Panc1 (cell line): ENCODE data around the gene NFE2. TPM values are rescaled to one million over a fixed set of nuclear protein-coding genes. Genes with fewer than 3 reads are reported as not detected.

Experiments
- ATAC-seq: fragments of 200-7000 bp; cut with Tn5 transposase; 2 replicates; pipeline ENCODE4 v1.9.1; 2020; ENCODE audit warnings: mild to moderate bottlenecking, moderate library complexity
- BruUV-seq: library from RNA; stranded (reverse); fragments of 400-500 nt; replicated peaks from 2 replicates; lab custom pipeline; 2021; lab: Mats Ljungman, UMichigan
- CTCF ChIA-PET: fragments of 300-600 bp; sonication (Branson Sonifier 250); formaldehyde crosslinking; loops from one replicate; lab custom pipeline; 2022; ENCODE audit warnings: antibody characterized with exemption; lab: Charles Lee
- POLR2A ChIA-PET: fragments of 300-600 bp; sonication (Branson Sonifier 250); formaldehyde crosslinking; loops from one replicate; lab custom pipeline; 2022; ENCODE audit warnings: antibody characterized with exemption; lab: Charles Lee
- DNase-seq: peaks from one replicate; pipeline ENCODE4 v3.0.0-alpha.2; 2010; ENCODE audit warnings: low read depth, low spot score
- H3K27ac ChIP-seq: 2 replicates; pipeline ENCODE4 v1.5.1; 2011; ENCODE audit warnings: mild to moderate bottlenecking, low read length, inconsistent platforms
- H3K27me3 ChIP-seq: fragments of 200-500 bp; sonication (Bioruptor generic); 2 replicates; pipeline ENCODE4 v1.6.0; 2014; ENCODE audit warnings: low read length, inconsistent platforms; ENCODE audit not compliant: control insufficient read depth, insufficient read depth
- H3K36me3 ChIP-seq: fragments of 200-500 bp; sonication (Bioruptor generic); 2 replicates; pipeline ENCODE4 v1.5.1; 2014; ENCODE audit warnings: inconsistent platforms, mild to moderate bottlenecking, low read length, moderate library complexity; ENCODE audit not compliant: control insufficient read depth, insufficient read depth
- H3K4me1 ChIP-seq: 2 replicates; pipeline ENCODE4 v1.5.1; 2011; ENCODE audit warnings: inconsistent platforms, mild to moderate bottlenecking, low read length, moderate library complexity; ENCODE audit not compliant: control insufficient read depth, insufficient read depth
- H3K4me3 ChIP-seq, 2 experiments: 2 replicates each; pipeline ENCODE4 v1.5.1; 2011 to 2012; ENCODE audit warnings: low read depth in 2 of 2, low read length in 2 of 2, mild to moderate bottlenecking in 2 of 2, inconsistent platforms in 1 of 2, moderate library complexity in 1 of 2
- H3K9me3 ChIP-seq: fragments of 200-500 bp; sonication (Bioruptor generic); 2 replicates; pipeline ENCODE4 v1.5.1; 2014; ENCODE audit warnings: low read depth, mild to moderate bottlenecking, inconsistent platforms, low read length, moderate library complexity; ENCODE audit not compliant: control insufficient read depth, insufficient read depth
- POLR2AphosphoS5 ChIP-seq: IDR thresholded peaks from 2 replicates; pipeline ENCODE4 v1.6.1; 2012; ENCODE audit warnings: mild to moderate bottlenecking, low read depth, low read length, moderate library complexity
- SIN3A ChIP-seq: IDR thresholded peaks from 2 replicates; pipeline ENCODE4 v1.6.1; 2012; ENCODE audit warnings: low read depth, mild to moderate bottlenecking, low read length, moderate library complexity, borderline replicate concordance; ENCODE audit not compliant: insufficient read depth
- TCF7L2 ChIP-seq: IDR thresholded peaks from 2 replicates; pipeline ENCODE4 v1.6.1; 2011; ENCODE audit warnings: mild to moderate bottlenecking, low read depth, low read length, inconsistent platforms
- in situ Hi-C: cut with HindIII; loops from 2 replicates; pipeline ENCODE4 v1.10.0; 2016; ENCODE audit warnings: low sequenced_read_pairs, low pct_unique_long_range_greater_than_20kb
- intact Hi-C: fragments of 100-400 bp; cut with micrococcal nuclease; formaldehyde crosslinking; loops from one replicate; pipeline ENCODE4 v1.10.0; 2022; ENCODE audit not compliant: unreplicated experiment
- total RNA-seq: library from RNA; stranded (reverse); gene quantifications from one replicate; pipeline ENCODE4 v1.2.1, GENCODE V29; 2021; ENCODE audit not compliant: unreplicated experiment
- TF ChIP-seq, protein P1 (sequence below): fragments of 450-650 bp; IDR thresholded peaks from 2 replicates; pipeline ENCODE4 v1.5.1; 2017; ENCODE audit warnings: mild to moderate bottlenecking

Gene NFE2
- total RNA-seq, 1 experiment from 2014 or later, result 0.26 TPM

DNA sequence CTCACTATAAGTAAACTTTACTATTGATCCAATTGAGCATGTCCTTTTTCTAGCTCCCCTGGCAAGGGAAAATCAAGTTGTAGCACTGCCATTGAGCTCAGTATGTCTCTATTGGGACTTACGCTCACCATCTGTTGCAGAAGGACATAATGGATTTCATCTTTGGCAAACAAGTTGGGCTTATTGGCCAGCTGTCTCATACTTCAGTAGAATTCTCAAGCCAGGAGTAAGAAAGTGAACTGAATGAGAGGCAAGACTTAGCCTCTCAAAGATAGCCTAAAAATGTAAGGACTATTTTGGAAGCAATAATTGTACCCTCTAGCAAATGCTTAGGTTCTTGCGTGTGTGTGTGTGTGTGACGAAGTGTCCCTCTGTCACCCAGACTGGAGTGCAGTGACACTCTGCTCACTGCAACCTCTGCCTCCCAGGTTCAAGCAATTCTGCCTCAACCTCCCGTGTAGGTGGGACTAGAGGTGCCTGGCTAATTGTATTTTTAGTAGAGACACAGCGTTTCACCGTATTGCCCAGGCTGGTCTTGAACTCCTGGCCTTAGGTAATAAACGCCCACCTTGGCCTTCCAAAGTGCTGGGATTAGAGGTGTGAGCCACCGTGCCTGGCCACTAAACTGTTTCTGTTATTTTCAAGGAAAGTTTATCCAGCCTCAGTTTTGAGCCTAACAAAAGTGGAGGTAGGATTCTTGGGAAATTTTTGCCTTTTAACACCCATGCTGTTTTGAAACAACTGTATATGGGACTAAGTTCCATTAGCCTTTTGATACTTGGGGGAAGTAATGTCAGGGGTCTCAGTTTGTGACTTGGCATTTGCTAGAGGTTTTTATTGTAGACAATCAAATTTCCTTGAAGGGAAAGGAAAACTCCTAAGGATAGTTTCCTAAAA lies 13.3 kb downstream of the NFE2 start:
- Histone ChIP-seq H3K4me3 (no peak overlapping the region), H3K27ac (peak overlapping the region; percentile 14; the same call in 1 of the 2 replicates), H3K4me1 (peaks cover 40% of the 10 kb centered on the region), H3K9me3 (no peaks in the 10 kb centered on the region), H3K36me3 (peaks cover 41% of the 10 kb centered on the region), H3K27me3 (no peaks in the 10 kb centered on the region)
- POLR2A ChIA-PET, result interaction anchor here (0.7 to 0.9 kb wide), 3 partner anchors 38 to 312 kb away, joined by 3 to 8 read pairs (median 6); partner anchors contain the start of gene COPZ1
- intact Hi-C loops, result loop anchor here (2.0 to 5.0 kb wide), 2 partner anchors 37 to 75 kb away; partner anchors contain the start of genes COPZ1 and GPR84
- no TSS peak for BruUV-seq
- CTCF ChIA-PET, result interaction anchor here (0.5 to 1.7 kb wide), 3 partner anchors 30 to 37 kb away, joined by 7 to 12 read pairs (median 7); partner anchors contain the start of gene COPZ1
- ATAC-seq (peak; percentile 11; the same call in 1 of the 2 replicates), DNase-seq (no peak)
- in situ Hi-C loops, result no loop called here
- peak; percentile 83 for TF ChIP-seq POLR2AphosphoS5
- TF ChIP-seq, protein P1, sequence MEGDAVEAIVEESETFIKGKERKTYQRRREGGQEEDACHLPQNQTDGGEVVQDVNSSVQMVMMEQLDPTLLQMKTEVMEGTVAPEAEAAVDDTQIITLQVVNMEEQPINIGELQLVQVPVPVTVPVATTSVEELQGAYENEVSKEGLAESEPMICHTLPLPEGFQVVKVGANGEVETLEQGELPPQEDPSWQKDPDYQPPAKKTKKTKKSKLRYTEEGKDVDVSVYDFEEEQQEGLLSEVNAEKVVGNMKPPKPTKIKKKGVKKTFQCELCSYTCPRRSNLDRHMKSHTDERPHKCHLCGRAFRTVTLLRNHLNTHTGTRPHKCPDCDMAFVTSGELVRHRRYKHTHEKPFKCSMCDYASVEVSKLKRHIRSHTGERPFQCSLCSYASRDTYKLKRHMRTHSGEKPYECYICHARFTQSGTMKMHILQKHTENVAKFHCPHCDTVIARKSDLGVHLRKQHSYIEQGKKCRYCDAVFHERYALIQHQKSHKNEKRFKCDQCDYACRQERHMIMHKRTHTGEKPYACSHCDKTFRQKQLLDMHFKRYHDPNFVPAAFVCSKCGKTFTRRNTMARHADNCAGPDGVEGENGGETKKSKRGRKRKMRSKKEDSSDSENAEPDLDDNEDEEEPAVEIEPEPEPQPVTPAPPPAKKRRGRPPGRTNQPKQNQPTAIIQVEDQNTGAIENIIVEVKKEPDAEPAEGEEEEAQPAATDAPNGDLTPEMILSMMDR, result no peak
- TF ChIP-seq SIN3A, result 0 out of 2 replicates have a peak, but pooled peaks have one; percentile 11

DNA sequence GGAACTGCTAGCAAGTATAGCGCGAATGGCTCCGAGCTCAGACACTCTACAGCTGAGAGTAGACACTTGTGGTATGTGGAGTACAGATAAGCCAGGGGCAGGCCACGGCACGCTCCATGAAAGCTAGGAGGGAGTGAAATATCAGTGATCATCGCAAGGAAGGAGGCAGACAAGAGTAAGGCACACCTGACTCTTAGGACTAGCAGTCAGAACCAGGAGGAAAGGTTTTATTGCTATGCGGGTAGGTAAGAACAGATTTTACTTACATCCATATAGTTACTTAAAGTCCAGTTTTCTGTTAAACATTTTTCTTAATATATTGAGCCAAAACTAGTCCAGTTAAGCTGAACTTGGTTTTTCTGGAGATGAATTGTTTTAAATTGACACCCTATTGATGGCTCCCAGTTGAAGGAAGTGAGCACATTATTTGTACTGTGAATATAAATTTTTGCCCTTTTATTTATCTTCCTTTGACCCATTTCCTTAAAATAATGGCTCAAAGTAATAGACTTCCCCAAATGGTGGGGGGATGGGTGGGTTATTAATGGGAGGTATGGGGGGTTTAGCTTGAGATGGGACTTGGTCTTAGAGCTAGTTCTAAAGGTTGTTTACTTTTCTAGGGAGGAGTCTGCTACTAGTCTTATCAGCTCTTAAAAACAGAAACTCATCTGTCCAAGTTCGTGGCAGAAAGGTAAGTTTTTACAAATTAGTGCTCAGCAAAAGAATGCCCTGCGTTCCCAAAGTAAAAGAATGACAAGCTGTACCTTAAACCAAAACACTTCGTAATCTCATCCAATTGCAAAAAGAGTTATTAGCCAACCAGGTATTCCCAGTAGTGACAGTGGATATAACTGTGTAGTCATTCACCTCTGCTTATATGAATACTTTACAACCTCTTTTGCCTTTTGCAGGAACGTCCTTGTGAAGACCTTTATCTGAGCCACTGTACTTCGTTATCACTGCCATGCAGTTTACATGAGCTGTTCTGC lies 14.5 kb downstream of the NFE2 start:
- ChIA-PET CTCF (interaction anchor here (0.6 to 1.7 kb wide), 2 partner anchors 13 to 38 kb away, joined by 3 to 12 read pairs; partner anchors contain the start of gene COPZ1), POLR2A (interaction anchor here (0.6 to 1.5 kb wide), 4 partner anchors 39 to 311 kb away, joined by 4 to 8 read pairs (median 5); partner anchors contain the start of gene COPZ1)
- peaks cover 40% of the 10 kb centered on the region for H3K4me1 ChIP-seq
- H3K36me3 ChIP-seq, result peaks cover 52% of the 10 kb centered on the region
- BruUV-seq, result no TSS peak
- no peak for TF ChIP-seq TCF7L2
- TF ChIP-seq, protein P1, result no peak
- peak; percentile 68 for TF ChIP-seq POLR2AphosphoS5
- TF ChIP-seq SIN3A, result 0 out of 2 replicates have a peak, but pooled peaks have one; percentile 22
- peak overlapping the region in 1 of 2 experiments; percentile 7; a peak in 1 of 4 replicates for H3K4me3 ChIP-seq
- H3K9me3 ChIP-seq, result no peaks in the 10 kb centered on the region
- no peak for ATAC-seq
- no peak for DNase-seq
- H3K27ac ChIP-seq, result no peak overlapping the region; the same call in 1 of the 2 replicates
- intact Hi-C loops, result loop anchor here (5.0 kb wide), 1 partner anchor 76 kb away; the partner anchor contains the start of gene GPR84
- in situ Hi-C loops, result no loop called here
- H3K27me3 ChIP-seq, result no peaks in the 10 kb centered on the region
